NCI-H1436 (cell line): ENCODE data around the gene ARAP2.

ENCODE experiments used
- DNase-seq: peaks from one replicate; lab custom pipeline; 2025; lab: John Stamatoyannopoulos, UW

ARAP2 gene

DNA sequence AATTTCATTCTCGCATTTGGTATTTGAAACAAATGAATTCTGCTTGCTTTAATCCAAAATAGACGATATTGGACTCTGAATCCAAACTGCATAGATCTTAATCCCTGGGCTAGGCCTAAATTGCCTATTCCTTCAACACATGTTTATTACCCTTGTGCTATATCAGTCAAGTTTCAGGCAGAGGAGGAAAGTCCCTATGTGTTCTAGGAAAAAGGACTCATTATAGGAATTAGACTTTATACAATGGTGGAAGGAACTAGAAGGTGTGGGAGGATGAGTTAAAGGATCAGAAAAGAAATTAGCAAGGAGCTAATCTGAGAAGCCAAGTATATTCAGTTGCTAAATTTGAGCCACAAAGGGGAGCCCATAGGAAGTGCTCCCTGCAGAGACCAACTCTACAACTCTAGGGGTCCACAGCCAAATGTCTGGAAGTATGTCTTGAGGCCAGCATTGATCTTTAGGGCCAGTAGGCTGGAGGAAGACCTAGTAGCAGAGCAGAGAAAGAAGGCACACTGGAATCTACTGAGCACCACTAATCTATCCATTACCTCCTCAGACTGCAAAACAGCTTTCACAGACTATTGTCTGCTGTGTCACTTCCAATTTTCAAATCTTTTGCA is 20.0 kb upstream of the ARAP2 start:
- no peak for DNase-seq

DNA sequence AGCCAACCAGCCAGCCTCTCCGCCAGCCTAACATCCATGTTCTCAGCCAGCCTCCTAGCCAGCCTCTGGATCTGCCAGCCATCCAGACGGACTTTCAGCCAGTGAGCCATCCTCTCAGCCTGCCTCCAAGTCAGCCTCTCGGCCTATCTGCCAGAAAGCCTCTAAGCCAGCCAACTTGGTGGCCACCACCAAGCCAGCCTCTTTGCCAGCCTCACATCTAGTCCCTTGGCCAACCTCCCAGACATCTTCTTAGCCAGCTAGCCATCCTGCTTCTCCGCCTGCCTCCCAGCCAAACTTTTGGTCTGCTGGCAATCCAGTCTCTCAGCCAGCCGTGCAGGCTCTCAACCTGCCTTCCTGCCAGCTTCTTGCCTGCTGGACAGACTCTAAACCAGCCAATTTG is 16.4 kb upstream of the ARAP2 start:
- DNase-seq, result no peak

DNA sequence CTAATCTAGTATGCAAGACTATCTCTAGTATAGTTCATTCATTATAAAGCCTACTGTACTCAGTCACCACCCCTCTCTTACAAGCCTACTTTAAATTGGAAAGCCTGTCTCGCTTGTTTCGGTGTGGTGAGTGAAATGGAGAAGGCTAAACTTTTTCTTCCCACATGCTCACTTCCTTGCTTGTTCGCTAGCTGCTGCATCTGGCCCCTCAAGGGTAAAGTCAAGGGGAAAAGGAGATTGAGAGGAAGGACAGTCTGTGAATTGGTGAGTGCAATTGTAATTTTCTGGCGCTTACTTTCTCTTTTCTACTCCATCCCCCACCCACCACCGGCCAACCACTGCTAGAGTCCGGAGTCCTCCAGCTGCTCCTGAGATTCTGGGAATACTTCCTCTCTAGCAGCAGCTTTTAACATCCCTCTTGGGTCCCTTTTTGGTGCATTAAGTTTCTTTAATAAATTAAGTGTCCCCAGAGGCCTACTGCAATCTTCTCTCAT is 12.1 kb upstream of the ARAP2 start:
- no peak for DNase-seq

GRCh38 chr4:36255577-36255976 is 11.3 kb upstream of the ARAP2 start:
- no peak for DNase-seq

- DNase-seq, result no peak
Measured at GRCh38 chr4:36254371-36254770, 10.1 kb upstream of the ARAP2 start.

DNA sequence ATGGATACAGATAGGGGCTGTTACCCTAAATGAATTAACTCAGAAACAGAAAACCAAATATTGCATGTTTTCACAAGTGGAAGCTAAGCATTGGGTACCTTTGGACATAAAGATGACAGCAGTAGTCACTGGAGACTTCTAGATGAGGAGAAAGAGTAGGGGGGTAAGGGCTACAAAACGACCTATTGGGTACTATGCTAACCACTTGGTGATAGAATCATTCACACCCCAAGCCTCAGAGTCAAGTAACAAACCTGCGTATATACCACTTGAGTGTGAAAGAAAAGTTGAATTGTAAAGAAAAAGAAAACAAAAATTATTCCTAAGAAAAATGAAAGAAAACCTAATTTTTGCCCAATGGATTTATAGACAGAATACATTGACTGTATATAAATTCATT is 7.7 kb upstream of the ARAP2 start:
- no peak for DNase-seq

- no peak for DNase-seq
Measured at GRCh38 chr4:36249610-36250009, 5.3 kb upstream of the ARAP2 start.

GRCh38 chr4:36243355-36244256 is 708 bp downstream of the ARAP2 start:
- no peak for DNase-seq

DNA sequence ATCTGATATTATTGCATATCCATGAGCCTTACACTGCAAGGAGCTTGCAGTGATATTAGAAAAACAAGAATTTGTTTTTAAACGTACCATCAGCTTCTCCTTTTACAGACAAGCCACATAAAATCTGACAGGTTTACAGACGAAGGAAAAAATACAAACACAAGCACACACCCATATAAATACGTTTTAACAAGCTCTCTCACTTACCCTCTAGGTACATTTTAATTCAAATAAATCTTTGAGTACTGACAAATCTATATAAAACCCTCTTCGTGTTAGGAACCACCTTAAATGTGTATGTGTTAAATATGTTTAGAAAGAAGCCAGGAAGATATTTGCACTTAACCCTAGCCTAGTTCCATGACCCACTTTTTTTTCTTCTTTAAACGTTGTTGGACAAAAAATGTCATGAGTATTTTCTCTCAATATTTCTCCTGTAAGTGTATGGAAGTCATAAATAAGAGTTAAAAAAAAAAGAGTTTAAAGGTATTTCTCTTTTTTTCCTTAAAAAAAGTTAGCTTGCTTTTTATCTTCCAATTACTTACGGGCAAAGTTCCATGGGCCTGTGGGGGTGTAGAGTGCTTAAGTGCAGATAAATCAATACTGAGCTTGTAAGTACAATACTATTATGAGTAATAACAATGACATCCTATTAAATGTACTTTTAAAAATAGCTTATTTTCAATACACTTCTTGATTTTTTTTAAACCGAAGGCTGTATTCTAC is 1.5 kb downstream of the ARAP2 start:
- DNase-seq, result no peak

DNA sequence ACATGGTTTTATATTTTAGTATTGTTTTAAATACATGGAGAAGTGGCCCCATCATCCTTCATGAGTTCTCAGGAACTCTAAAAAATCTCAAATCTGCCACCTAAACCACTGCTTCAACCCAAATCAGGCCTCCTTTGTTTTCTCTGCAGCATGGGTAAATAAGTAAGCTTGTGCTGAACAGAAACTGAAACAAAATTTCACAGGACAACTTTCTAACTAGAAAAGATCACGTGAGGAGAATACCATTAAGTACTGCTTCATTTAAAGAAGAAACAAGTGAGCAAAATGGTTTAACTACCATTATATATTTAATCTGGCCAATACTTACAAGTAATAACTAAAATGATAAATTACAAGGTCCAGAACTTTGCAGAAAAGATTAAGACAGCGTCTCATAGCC is 2.5 kb downstream of the ARAP2 start:
- DNase-seq, result no peak

DNA sequence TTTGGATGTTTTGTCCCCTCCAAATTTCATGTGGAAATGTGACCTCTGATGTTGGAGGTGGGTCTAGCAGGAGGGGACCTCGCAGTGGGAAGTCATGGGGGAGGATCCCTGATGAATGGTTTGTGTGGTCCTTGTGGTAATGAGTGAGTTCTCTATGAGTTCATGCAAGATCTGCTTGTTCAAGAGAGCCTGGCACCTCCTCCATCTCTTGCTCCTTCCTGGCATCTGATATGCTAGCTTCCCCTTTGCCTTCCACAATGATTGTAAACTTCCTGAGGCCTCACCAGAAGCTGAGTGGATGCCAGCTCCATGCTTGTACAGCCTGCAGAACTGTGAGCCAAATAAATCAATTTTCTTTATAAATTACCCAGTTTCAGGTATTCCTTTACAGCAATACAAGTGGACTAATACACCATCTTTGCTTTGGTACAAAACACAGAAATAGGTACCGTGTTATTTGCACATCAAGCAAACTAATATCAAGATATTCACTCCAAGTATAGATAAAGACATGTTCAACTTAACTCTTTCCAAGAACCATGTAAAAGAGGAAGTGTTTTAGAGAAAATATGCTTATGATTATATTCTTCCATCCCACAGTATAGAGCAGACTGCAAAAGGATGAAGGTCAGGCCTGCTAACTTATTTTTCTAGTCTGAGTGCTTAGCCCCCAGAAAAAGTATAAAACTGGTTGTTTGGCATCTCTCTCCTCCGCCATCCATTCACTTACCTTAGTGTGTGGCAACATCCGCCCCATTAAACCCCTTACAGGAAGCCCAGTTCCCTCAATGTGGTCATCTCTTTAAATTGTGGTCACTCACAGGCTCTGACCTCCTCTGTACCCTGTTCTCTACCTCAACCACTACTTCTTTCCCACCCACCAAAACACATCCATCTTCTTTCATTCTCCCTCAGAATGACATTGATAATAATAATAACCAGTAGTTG is 6.7 kb downstream of the ARAP2 start:
- DNase-seq, result no peak

DNA sequence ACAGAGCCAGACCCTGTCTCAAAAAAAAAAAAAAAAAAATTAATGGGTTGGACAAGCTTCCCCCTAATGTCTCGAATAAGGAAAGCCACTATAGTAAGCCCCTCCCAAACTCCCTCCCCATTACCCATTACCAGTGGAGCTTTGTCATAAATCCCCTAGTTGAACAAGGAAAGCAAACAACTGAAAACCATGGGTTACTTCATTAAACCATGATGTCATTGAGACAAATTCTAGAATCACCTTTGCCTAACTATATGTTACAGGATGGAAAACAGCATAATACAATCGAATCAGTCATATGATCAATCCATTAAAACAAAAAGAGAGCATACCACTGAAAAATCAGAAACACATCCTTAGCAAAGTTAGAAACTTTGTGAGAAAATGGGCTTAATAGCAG is 8.2 kb downstream of the ARAP2 start:
- DNase-seq, result no peak

GRCh38 chr4:36235306-36235705 is 9.0 kb downstream of the ARAP2 start:
- DNase-seq, result no peak

GRCh38 chr4:36233567-36234266 is 10.6 kb downstream of the ARAP2 start:
- DNase-seq, result no peak

- no peak for DNase-seq
Measured at GRCh38 chr4:36230534-36230933, 13.8 kb downstream of the ARAP2 start.

DNA sequence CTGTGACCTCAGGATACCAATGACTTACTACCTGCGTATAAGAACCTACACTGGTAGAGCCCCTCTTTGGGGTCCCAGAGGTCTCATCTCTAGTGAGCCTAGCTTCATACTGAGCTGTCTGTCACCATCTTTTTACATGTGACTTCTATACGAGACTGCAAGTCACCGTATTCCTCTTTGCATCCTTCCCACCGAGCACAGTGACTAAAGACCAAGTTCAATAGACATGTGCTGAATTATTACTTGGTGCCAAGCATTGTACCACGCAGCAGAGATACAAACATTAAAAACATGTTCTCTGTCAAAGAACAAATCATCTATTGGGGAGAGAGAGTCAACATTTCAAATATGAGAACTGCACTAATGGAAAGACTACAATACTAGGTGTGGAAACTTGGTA is 16.4 kb downstream of the ARAP2 start:
- DNase-seq, result no peak

- no peak for DNase-seq
Measured at GRCh38 chr4:36226430-36227227, 17.7 kb downstream of the ARAP2 start.

DNA sequence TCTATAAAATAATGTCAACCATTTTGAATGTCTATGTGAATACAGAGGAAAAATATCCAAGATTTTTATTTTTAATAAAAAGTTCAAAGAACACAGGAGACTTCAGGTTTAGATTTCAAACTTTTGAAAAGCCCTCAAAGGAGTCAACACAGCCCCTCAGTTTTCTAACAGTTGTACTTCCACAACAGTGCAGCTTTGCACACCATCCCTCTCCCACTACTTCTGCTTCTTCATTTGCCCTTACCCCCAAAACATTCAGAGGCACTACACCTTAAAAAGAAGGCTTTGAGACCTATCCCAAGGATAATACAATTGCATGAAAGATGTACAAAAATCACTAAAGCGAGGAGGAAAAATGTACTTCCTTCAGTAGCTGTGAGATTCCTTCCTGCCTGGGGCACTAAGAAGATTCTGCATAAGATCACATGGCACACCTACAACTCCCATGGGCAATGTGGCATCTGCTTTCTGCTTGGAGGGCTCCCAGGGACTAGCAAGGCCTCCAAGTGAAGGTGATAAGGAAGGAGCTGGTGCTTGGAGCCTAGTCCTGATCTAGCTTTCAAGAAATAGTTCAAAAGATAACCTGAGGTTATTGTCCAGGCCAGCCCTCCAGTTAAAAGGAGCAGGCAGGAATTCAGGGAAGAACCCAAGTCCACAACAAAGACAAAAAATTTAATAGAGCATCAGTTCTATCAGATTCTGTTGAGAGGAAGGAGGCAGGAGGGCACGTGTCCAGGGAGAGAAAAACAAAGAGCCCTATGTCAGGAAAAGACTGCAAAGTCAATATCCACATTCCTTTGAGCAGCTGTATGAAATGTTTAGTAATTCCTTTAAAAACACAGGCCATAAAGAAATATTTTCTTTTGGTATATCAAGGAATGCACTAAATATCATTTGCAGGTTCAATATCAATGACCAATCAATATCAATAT is 19.1 kb downstream of the ARAP2 start:
- DNase-seq, result no peak

GRCh38 chr4:36222702-36223101 is 21.6 kb downstream of the ARAP2 start:
- DNase-seq, result no peak
